Endodermal cell (in vitro differentiated cells): ENCODE measurements around the gene P2RY11. TPM values are rescaled to one million over a fixed set of nuclear protein-coding genes. Genes with fewer than 3 reads are reported as not detected.

ENCODE experiments used
- DNase-seq: peaks from one replicate; pipeline ENCODE4 v3.0.0-alpha.2; 2017
- H3K27ac ChIP-seq: 2 replicates; pipeline ENCODE4 v1.5.1; 2013; ENCODE audit warnings: mild to moderate bottlenecking, low read depth, low read length, moderate library complexity
- H3K27me3 ChIP-seq: 2 replicates; pipeline ENCODE4 v1.6.1; 2013; ENCODE audit warnings: mild to moderate bottlenecking, low read length, moderate library complexity; ENCODE audit not compliant: insufficient read depth, control insufficient read depth, poor library complexity, severe bottlenecking
- H3K36me3 ChIP-seq: 2 replicates; pipeline ENCODE4 v1.7.0; 2013; ENCODE audit warnings: mild to moderate bottlenecking, low read length, moderate library complexity; ENCODE audit not compliant: control insufficient read depth, insufficient read depth
- H3K4me1 ChIP-seq: one replicate; pipeline ENCODE4 v1.7.0; 2013; ENCODE audit warnings: low read length; ENCODE audit not compliant: control insufficient read depth, insufficient read depth
- H3K4me3 ChIP-seq: 2 replicates; pipeline ENCODE4 v1.5.1; 2013; ENCODE audit warnings: mild to moderate bottlenecking, low read length, moderate library complexity
- H3K9ac ChIP-seq: 2 replicates; pipeline ENCODE4 v1.6.1; 2013; ENCODE audit warnings: mild to moderate bottlenecking, low read length, moderate library complexity; ENCODE audit not compliant: poor library complexity, severe bottlenecking; ENCODE audit errors: extremely low read depth
- H3K9me3 ChIP-seq: 2 replicates; pipeline ENCODE4 v1.6.1; 2013; ENCODE audit warnings: mild to moderate bottlenecking, low read length, moderate library complexity; ENCODE audit not compliant: control insufficient read depth
- H3K27ac Mint-ChIP-seq: 2 replicates; pipeline ENCODE4 v1.8.0; 2020; ENCODE audit warnings: mixed read lengths
- H3K27me3 Mint-ChIP-seq: 2 replicates; pipeline ENCODE4 v1.8.0; 2021; ENCODE audit warnings: mild to moderate bottlenecking, mixed read lengths; ENCODE audit not compliant: insufficient read depth
- H3K36me3 Mint-ChIP-seq: 2 replicates; pipeline ENCODE4 v1.8.0; 2020; ENCODE audit warnings: low read depth, mixed read lengths
- H3K4me1 Mint-ChIP-seq: 2 replicates; pipeline ENCODE4 v1.8.0; 2020; ENCODE audit warnings: mixed read lengths
- H3K4me3 Mint-ChIP-seq: 2 replicates; pipeline ENCODE4 v1.8.0; 2020; ENCODE audit warnings: mild to moderate bottlenecking, moderate library complexity, mixed read lengths
- H3K9me3 Mint-ChIP-seq: 2 replicates; pipeline ENCODE4 v1.8.0; 2020; ENCODE audit warnings: mild to moderate bottlenecking, mixed read lengths
- WGBS, 2 experiments: methylation state at CpG; one replicate each; pipeline versions ENCODE4 v1.1.5 to v1.1.7; 2013; ENCODE audit warnings: missing lambda C conversion rate in 2 of 2, mixed read lengths in 1 of 2; ENCODE audit not compliant: insufficient coverage in 1 of 2, insufficient read length in 1 of 2; 5-methylcytosine and 5-hydroxymethylcytosine counted together
- total RNA-seq, 2 donors: library from RNA; stranded (reverse); fragmentation: NEBNext Ultra II Directional in 1 of 2; extraction: Animal tissue kit (Norgen Biotek cat#: 25700) in 1 of 2; gene quantifications; 2 replicates in 1 of 2; 3 replicates in 1 of 2; pipeline ENCODE4 v1.2.1, GENCODE V29; 2021
- TF ChIP-seq, protein P1 (sequence below): fragments of 200-600 bp; sonication (generic); conservative IDR thresholded peaks from 2 replicates; pipeline ENCODE4 v1.5.0; 2021; ENCODE audit warnings: antibody characterized with exemption, mild to moderate bottlenecking

Gene P2RY11
- total RNA-seq, 2 donors from 2014 or later, result 9.0 to 14.8 TPM

DNA sequence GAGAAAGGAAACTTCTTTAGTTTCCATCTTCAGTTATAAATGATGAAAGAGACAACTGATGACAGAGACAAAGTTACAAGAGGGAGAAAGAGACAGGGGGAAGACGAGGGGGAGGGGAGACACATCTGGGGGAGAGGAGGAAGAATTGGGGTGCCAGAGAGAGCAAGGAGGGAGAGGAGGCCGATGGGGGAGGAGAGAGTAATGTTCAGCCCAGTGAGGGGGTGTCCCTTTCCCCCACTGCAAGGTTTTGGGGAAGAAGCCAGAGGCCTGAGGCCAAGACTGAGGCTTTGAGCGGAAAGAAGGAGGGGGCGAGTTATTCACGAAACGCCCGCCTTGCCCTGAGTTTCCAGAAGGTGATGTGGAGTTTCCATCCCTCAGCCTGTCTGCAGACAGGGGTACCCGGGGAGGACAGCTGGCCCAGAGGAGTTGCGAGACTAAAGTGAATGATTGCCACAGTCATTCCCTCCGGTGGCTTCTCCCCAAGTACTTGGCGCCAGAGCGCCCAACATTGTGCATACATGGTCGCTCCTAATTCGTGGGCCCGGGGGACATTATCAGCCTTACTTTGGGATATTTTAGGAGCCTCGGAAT is 5.9 kb upstream of the P2RY11 start:
- H3K9me3 ChIP-seq, result no peaks in the 10 kb centered on the region
- peaks cover 31% of the 10 kb centered on the region for H3K36me3 ChIP-seq
- peak overlapping the region; percentile 41 for H3K27ac ChIP-seq
- WGBS, 2 experiments, result 63% methylated on average over 13 to 16 of the region's 16 CpGs
- H3K36me3 Mint-ChIP-seq, result peaks cover 35% of the 10 kb centered on the region
- H3K4me1 ChIP-seq, result peaks cover 3% of the 10 kb centered on the region
- TF ChIP-seq, protein P1, sequence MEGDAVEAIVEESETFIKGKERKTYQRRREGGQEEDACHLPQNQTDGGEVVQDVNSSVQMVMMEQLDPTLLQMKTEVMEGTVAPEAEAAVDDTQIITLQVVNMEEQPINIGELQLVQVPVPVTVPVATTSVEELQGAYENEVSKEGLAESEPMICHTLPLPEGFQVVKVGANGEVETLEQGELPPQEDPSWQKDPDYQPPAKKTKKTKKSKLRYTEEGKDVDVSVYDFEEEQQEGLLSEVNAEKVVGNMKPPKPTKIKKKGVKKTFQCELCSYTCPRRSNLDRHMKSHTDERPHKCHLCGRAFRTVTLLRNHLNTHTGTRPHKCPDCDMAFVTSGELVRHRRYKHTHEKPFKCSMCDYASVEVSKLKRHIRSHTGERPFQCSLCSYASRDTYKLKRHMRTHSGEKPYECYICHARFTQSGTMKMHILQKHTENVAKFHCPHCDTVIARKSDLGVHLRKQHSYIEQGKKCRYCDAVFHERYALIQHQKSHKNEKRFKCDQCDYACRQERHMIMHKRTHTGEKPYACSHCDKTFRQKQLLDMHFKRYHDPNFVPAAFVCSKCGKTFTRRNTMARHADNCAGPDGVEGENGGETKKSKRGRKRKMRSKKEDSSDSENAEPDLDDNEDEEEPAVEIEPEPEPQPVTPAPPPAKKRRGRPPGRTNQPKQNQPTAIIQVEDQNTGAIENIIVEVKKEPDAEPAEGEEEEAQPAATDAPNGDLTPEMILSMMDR, result no peak
- H3K4me1 Mint-ChIP-seq, result peaks cover 7% of the 10 kb centered on the region
- no peak for DNase-seq
- peak overlapping the region; percentile 90 for H3K4me3 ChIP-seq
- peak overlapping the region; percentile 82 for H3K27ac Mint-ChIP-seq
- peaks cover 2% of the 10 kb centered on the region for H3K27me3 Mint-ChIP-seq
- no peak overlapping the region for H3K9ac ChIP-seq
- H3K9me3 Mint-ChIP-seq, result no peaks in the 10 kb centered on the region
- no peaks in the 10 kb centered on the region for H3K27me3 ChIP-seq
- H3K4me3 Mint-ChIP-seq, result peak overlapping the region; percentile 82

GRCh38 chr19:10106100-10106936 is 5.2 kb upstream of the P2RY11 start, which contains the start of gene PPAN:
TSS of gene PPAN (plus strand) at chr19:10106362. CDS start at chr19:10106395, 33 bp downstream.
- peak within 1 kb of the TSS; percentile 82 for H3K4me3 Mint-ChIP-seq
- peak within 1 kb of the TSS; percentile 85 for H3K9ac ChIP-seq
- peaks cover 2% of the 10 kb centered on the region for H3K27me3 Mint-ChIP-seq
- H3K9me3 Mint-ChIP-seq, result no peaks in the 10 kb centered on the region
- TF ChIP-seq, protein P1, result no peak
- peak within 1 kb of the TSS; percentile 90 for H3K4me3 ChIP-seq
- H3K27ac ChIP-seq, result peak within 1 kb of the TSS; percentile 59
- H3K9me3 ChIP-seq, result no peaks in the 10 kb centered on the region
- WGBS, 2 experiments, result 1% methylated on average over 44 to 71 of the region's 71 CpGs
- H3K4me1 ChIP-seq, result peaks cover 3% of the 10 kb centered on the region
- peaks cover 7% of the 10 kb centered on the region for H3K4me1 Mint-ChIP-seq
- peak; percentile 98 for DNase-seq
- peaks cover 39% of the 10 kb centered on the region for H3K36me3 Mint-ChIP-seq
- H3K27me3 ChIP-seq, result no peaks in the 10 kb centered on the region
- H3K36me3 ChIP-seq, result peaks cover 38% of the 10 kb centered on the region
- peak within 1 kb of the TSS; percentile 83 for H3K27ac Mint-ChIP-seq

GRCh38 chr19:10107254-10107653 is 4.2 kb upstream of the P2RY11 start:
- Mint-ChIP-seq H3K4me3 (peak overlapping the region; percentile 82), H3K27ac (peak overlapping the region; percentile 83), H3K27me3 (peaks cover 2% of the 10 kb centered on the region), H3K4me1 (peaks cover 7% of the 10 kb centered on the region), H3K36me3 (peaks cover 43% of the 10 kb centered on the region), H3K9me3 (no peaks in the 10 kb centered on the region)
- peak overlapping the region; percentile 90 for H3K4me3 ChIP-seq
- no peak overlapping the region for H3K27ac ChIP-seq
- peaks cover 3% of the 10 kb centered on the region for H3K4me1 ChIP-seq
- H3K27me3 ChIP-seq, result no peaks in the 10 kb centered on the region
- TF ChIP-seq, protein P1, result no peak
- WGBS, 2 experiments, result 94 to 95% methylated on average over 9 to 10 of the region's 10 CpGs
- no peaks in the 10 kb centered on the region for H3K9me3 ChIP-seq
- peak overlapping the region; percentile 85 for H3K9ac ChIP-seq
- DNase-seq, result no peak
- peaks cover 44% of the 10 kb centered on the region for H3K36me3 ChIP-seq
